NCI-H1694 (cell line): ENCODE results near the gene RFC3.
"Not testable (repeated sequence)": the region's sequence is repeated elsewhere in the genome, so short reads cannot be mapped to it uniquely, and the experiment has no call there.

Source experiments
- DNase-seq: peaks from one replicate; lab custom pipeline; 2025; lab: John Stamatoyannopoulos, UW

RFC3 gene

GRCh38 chr13:33817901-33818706, at the start of gene RFC3:
Gene RFC3 (plus strand): TSS chr13:33818149. CDS start chr13:33818179, 30 bp downstream.
- peak; percentile 30 for DNase-seq

- no peak for DNase-seq
Observed at GRCh38 chr13:33771296-33771695, 46.7 kb upstream of the RFC3 start.

- no peak for DNase-seq
Observed at GRCh38 chr13:33773790-33774462, 44.0 kb upstream of the RFC3 start.

- no peak for DNase-seq
Observed at GRCh38 chr13:33775339-33776108, 42.4 kb upstream of the RFC3 start.

- DNase-seq = no peak
Observed at GRCh38 chr13:33776239-33776881, 41.6 kb upstream of the RFC3 start.

- DNase-seq = no peak
Observed at GRCh38 chr13:33782631-33783030, 35.3 kb upstream of the RFC3 start.

GRCh38 chr13:33783212-33783611, 34.7 kb upstream of the RFC3 start:
- not testable (repeated sequence) for DNase-seq

- DNase-seq = no peak
Observed at GRCh38 chr13:33784738-33785137, 33.2 kb upstream of the RFC3 start.

- no peak for DNase-seq
Observed at GRCh38 chr13:33785384-33785783, 32.6 kb upstream of the RFC3 start.

- no peak for DNase-seq
Observed at GRCh38 chr13:33787051-33787591, 30.8 kb upstream of the RFC3 start.

GRCh38 chr13:33789066-33789606, 28.8 kb upstream of the RFC3 start:
- DNase-seq = no peak

GRCh38 chr13:33789739-33790138, 28.2 kb upstream of the RFC3 start:
- no peak for DNase-seq

GRCh38 chr13:33793726-33794125, 24.2 kb upstream of the RFC3 start:
- DNase-seq = no peak

- DNase-seq = no peak
Observed at GRCh38 chr13:33794576-33794975, 23.4 kb upstream of the RFC3 start.

GRCh38 chr13:33796095-33796494, 21.9 kb upstream of the RFC3 start:
- DNase-seq = no peak

GRCh38 chr13:33797622-33798021, 20.3 kb upstream of the RFC3 start:
- no peak for DNase-seq

- DNase-seq = no peak
Observed at GRCh38 chr13:33798023-33798422, 19.9 kb upstream of the RFC3 start.

GRCh38 chr13:33799950-33800592, 17.9 kb upstream of the RFC3 start:
- no peak for DNase-seq

GRCh38 chr13:33800646-33801186, 17.2 kb upstream of the RFC3 start:
- no peak for DNase-seq

GRCh38 chr13:33806470-33807248, 11.3 kb upstream of the RFC3 start:
- DNase-seq = no peak
